Measurements from ENCODE around the gene DNAI1. TPM values are rescaled to one million over a fixed set of nuclear protein-coding genes. Genes with fewer than 3 reads are reported as not detected.

The DNAI1 gene
- total RNA-seq, 3 donors from 2014 or later = not detected

GRCh38 chr9:34554211-34555001 is 95.8 kb downstream of the DNAI1 start:
- no peak for ATAC-seq
- no peaks in the 10 kb centered on the region for H3K36me3 Mint-ChIP-seq (ENCODE audit: insufficient read depth)
- H3K4me3 Mint-ChIP-seq = no peak overlapping the region
- H3K4me1 Mint-ChIP-seq (ENCODE audit: low read depth) = no peaks in the 10 kb centered on the region
- H3K27me3 Mint-ChIP-seq (ENCODE audit: low read depth) = peaks cover 24% of the 10 kb centered on the region
- no peaks in the 10 kb centered on the region for H3K9me3 Mint-ChIP-seq
- no peak for DNase-seq

DNA sequence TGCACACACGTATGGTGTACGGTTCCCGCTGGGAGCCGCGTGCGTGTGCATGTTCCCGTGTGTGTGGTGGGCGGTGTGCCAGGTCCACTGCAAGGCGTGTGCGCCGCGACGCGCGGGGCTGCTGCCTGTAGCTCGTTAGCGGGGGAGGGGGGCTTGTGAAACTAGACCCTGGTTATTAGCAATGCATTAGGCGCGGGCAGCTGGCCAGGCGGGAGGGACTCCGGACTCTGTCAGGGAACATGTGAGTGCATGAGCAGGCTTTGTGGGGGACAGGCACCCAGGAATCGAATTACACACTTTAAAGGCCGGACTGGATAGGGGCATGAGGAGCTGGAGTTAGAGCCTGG is 96.4 kb downstream of the DNAI1 start:
- DNase-seq (no peak), ATAC-seq (no peak)
- Mint-ChIP-seq H3K4me3 (no peak overlapping the region), H3K4me1 (ENCODE audit: low read depth) (no peaks in the 10 kb centered on the region), H3K36me3 (ENCODE audit: insufficient read depth) (no peaks in the 10 kb centered on the region), H3K27me3 (ENCODE audit: low read depth) (peaks cover 26% of the 10 kb centered on the region), H3K9me3 (no peaks in the 10 kb centered on the region)

DNA sequence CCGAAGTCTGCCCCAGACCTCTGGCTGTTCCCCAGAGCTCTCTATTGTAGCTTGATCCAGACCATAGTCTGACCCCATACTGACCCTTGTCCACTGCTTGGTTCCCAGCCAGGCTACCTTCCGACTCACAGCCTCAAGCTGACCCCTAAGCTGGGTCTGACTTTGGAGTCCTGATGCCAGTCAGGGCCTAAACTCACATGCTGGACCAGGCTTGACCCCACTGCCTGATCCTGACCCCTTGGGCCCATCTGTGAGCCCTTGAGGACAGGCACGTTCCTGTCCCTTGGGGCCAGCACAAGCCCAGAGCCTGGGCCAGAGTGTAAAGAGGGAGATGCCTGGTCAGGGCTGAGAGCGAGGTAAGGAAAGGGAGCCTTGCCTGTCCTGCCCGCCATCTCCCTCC is 96.9 kb downstream of the DNAI1 start:
- Mint-ChIP-seq H3K36me3 (ENCODE audit: insufficient read depth) (no peaks in the 10 kb centered on the region), H3K27me3 (ENCODE audit: low read depth) (peaks cover 31% of the 10 kb centered on the region), H3K9me3 (no peaks in the 10 kb centered on the region), H3K4me1 (ENCODE audit: low read depth) (no peaks in the 10 kb centered on the region), H3K4me3 (no peak overlapping the region)
- DNase-seq = no peak
- no peak for ATAC-seq

DNA sequence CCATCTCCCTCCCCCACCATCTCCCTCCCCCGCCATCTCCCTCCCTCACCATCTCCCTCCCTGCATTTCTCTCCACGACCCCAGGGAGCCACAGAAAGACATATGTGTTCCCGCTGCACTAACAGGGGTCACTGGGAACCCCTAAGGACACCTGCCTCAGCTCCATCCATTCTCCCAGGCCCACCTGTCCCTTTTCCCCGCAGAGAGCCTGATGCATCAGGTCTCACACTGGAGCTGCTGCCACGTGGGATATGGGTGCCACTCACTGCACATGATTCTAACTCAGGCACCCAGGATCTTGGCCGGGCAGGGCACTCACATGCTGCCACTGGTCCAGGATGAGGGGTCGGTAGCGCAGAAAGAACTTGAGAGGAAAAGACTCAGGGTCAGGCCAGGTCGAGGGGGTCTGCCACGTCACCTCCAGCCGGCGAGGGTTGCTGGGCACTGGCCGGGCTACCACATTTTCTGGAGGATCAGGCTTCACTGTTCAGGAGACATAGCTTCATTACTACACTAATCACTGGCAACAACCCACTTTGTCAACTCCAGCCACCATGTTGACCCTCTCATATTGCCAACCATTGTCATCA is 97.4 kb downstream of the DNAI1 start:
- DNase-seq (no peak), ATAC-seq (no peak)
- Mint-ChIP-seq H3K9me3 (no peaks in the 10 kb centered on the region), H3K4me3 (no peak overlapping the region), H3K36me3 (ENCODE audit: insufficient read depth) (no peaks in the 10 kb centered on the region), H3K27me3 (ENCODE audit: low read depth) (peaks cover 31% of the 10 kb centered on the region), H3K4me1 (ENCODE audit: low read depth) (no peaks in the 10 kb centered on the region)

DNA sequence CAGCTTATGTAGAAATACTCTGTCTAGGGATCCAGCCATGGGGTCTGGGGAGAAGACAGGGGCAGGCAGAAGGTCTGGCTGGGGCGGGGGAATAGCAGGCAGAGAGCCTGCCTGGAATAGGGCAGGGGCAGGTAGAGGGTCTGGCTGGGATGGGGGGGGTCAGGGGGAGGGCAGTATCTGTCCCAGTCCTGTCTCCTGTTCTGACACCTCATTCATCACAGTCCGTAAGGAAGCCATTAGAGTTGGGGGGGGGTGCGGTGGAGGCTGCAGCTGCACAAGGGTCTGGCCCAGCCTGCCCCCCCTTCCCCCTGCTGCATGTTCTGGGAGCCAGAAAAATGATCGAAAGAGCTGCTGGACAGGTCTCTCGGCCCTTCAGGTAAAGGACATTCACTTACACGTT is 98.3 kb downstream of the DNAI1 start:
- Mint-ChIP-seq H3K36me3 (ENCODE audit: insufficient read depth) (no peaks in the 10 kb centered on the region), H3K4me1 (ENCODE audit: low read depth) (no peaks in the 10 kb centered on the region), H3K9me3 (peaks cover 3% of the 10 kb centered on the region), H3K4me3 (no peak overlapping the region), H3K27me3 (ENCODE audit: low read depth) (peaks cover 31% of the 10 kb centered on the region)
- DNase-seq (no peak), ATAC-seq (no peak)

DNA sequence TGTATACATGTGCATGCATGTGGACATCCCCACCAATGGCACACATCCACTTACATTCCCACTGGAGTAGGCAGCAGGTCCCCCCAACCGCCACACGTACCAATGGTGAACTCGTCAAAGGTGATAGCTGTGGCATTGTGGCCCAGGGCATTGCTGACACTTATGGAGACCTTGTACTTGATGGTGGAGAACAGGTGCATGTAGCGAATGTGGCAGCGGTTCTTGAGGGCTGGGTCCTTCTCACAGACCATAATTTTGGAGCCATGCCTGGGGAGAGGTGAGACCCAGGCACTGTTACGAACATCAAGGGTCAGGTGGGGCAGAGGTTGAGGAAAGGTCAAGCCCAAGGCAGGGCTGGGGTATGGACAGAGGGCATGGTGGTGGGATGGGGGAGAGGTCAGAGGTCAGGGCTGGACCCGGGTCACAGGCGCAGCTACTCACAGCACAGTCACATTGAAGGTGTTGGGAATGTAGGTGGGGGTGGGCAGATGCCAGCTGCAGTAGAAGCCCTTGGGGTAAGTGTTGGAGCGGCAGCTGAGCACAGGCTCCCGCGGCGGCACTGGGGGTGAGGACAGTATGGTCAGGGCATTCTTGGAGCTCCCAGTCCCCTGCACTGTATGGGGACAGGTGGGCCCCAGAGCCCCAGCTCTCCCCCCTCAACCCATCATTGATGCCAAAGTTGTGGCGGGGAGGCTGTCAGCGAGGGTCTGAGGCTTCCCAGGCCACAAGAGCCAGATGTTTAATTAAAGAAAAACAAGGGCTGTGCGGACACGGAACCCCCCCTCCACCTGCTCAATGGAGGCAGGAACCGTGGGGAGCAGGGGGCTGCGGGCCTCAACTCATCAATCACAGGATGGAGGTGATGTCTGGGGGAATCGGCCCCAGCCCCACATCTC is 99.1 kb downstream of the DNAI1 start:
- DNase-seq (no peak), ATAC-seq (no peak)
- Mint-ChIP-seq H3K36me3 (ENCODE audit: insufficient read depth) (no peaks in the 10 kb centered on the region), H3K27me3 (ENCODE audit: low read depth) (peaks cover 31% of the 10 kb centered on the region), H3K4me1 (ENCODE audit: low read depth) (no peaks in the 10 kb centered on the region), H3K9me3 (peaks cover 3% of the 10 kb centered on the region), H3K4me3 (no peak overlapping the region)

- H3K4me1 Mint-ChIP-seq (ENCODE audit: low read depth) = no peaks in the 10 kb centered on the region
- DNase-seq (no peak), ATAC-seq (no peak)
- no peak overlapping the region for H3K4me3 Mint-ChIP-seq
- H3K36me3 Mint-ChIP-seq (ENCODE audit: insufficient read depth) = no peaks in the 10 kb centered on the region
- H3K27me3 Mint-ChIP-seq (ENCODE audit: low read depth) = peaks cover 37% of the 10 kb centered on the region
- peaks cover 3% of the 10 kb centered on the region for H3K9me3 Mint-ChIP-seq
Measured at GRCh38 chr9:34558364-34558763, 99.8 kb downstream of the DNAI1 start.

GRCh38 chr9:34558919-34559623 is 100.5 kb downstream of the DNAI1 start:
- peaks cover 44% of the 10 kb centered on the region for H3K27me3 Mint-ChIP-seq (ENCODE audit: low read depth)
- peaks cover 3% of the 10 kb centered on the region for H3K9me3 Mint-ChIP-seq
- DNase-seq (no peak), ATAC-seq (no peak)
- no peaks in the 10 kb centered on the region for H3K4me1 Mint-ChIP-seq (ENCODE audit: low read depth)
- H3K36me3 Mint-ChIP-seq (ENCODE audit: insufficient read depth) = no peaks in the 10 kb centered on the region
- H3K4me3 Mint-ChIP-seq = no peak overlapping the region

DNA sequence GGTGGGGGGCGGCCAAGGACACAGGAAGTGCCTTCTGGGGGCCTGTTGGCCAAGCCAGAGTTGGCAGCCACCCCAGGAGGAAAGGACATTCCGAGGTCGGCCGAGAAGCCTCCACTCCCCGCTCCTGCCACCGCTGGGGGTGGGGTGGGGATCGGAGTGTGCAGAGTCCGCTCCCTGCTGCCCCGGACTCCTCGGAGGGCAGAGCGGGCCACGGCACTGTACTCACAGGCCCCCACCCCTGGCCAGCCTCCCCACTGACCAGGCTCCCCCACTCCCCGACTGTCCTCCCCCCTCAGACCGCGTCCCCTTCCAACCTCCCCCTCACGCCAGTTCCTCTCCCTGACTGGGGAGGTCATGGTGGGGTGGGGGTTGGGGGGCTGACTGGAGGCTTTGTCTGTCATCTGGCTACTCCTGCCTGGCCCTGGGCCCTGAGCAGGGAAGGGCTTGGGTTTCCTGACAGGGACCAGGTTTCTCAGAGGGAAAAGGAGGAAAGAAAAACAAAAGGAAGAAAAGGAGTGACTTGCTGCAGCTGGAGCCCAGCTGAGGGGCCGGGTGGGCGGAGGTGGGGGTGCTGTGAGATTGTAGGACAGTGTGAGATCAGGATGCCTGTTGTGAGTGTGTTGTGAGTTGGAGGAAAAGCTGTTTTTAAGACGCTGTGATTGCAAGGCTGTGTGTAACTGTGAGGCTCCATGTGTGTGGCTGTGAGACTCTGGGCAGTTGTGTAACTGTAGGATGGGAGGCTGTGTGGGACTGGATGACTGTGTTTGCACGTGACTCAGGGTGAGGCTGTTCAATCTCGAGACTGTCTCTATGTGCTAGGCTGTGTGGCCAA is 101.2 kb downstream of the DNAI1 start:
- ATAC-seq = peak; percentile 38 to 53
- no peak for DNase-seq
- peaks cover 3% of the 10 kb centered on the region for H3K9me3 Mint-ChIP-seq
- no peaks in the 10 kb centered on the region for H3K4me1 Mint-ChIP-seq (ENCODE audit: low read depth)
- no peak overlapping the region for H3K4me3 Mint-ChIP-seq
- H3K36me3 Mint-ChIP-seq (ENCODE audit: insufficient read depth) = no peaks in the 10 kb centered on the region
- H3K27me3 Mint-ChIP-seq (ENCODE audit: low read depth) = peaks cover 46% of the 10 kb centered on the region

GRCh38 chr9:34560599-34561214 is 102.1 kb downstream of the DNAI1 start:
- peaks cover 46% of the 10 kb centered on the region for H3K27me3 Mint-ChIP-seq (ENCODE audit: low read depth)
- no peaks in the 10 kb centered on the region for H3K4me1 Mint-ChIP-seq (ENCODE audit: low read depth)
- H3K9me3 Mint-ChIP-seq = peaks cover 3% of the 10 kb centered on the region
- no peaks in the 10 kb centered on the region for H3K36me3 Mint-ChIP-seq (ENCODE audit: insufficient read depth)
- H3K4me3 Mint-ChIP-seq = no peak overlapping the region
- ATAC-seq = no peak
- no peak for DNase-seq

- no peak for DNase-seq
- peaks cover 3% of the 10 kb centered on the region for H3K9me3 Mint-ChIP-seq
- no peaks in the 10 kb centered on the region for H3K4me1 Mint-ChIP-seq (ENCODE audit: low read depth)
- peaks cover 49% of the 10 kb centered on the region for H3K27me3 Mint-ChIP-seq (ENCODE audit: low read depth)
- no peak overlapping the region for H3K4me3 Mint-ChIP-seq
- no peak for ATAC-seq
- H3K36me3 Mint-ChIP-seq (ENCODE audit: insufficient read depth) = no peaks in the 10 kb centered on the region
Measured at GRCh38 chr9:34562135-34562745, 103.6 kb downstream of the DNAI1 start.

DNA sequence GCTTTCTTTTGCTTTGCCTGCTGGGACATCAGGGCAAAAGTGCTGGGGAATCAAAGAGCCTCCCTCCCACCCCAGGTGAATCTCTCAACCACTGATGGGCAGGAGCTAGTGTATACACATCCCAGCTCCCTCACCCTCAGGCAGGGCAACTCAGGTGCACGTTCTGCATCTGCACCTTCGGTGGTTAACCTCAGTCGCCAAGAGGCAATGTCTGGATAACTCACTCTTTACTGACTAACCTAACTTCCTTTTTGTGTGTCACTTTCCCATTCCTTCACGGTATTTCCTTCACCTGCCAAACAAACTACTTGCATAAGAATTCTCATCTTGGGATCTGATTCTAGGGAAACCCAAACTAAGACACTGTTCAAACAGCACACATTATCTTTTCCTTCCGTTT is 104.7 kb downstream of the DNAI1 start:
- ATAC-seq (no peak), DNase-seq (no peak)
- Mint-ChIP-seq H3K9me3 (peaks cover 3% of the 10 kb centered on the region), H3K4me1 (ENCODE audit: low read depth) (no peaks in the 10 kb centered on the region), H3K36me3 (ENCODE audit: insufficient read depth) (no peaks in the 10 kb centered on the region), H3K4me3 (no peak overlapping the region), H3K27me3 (ENCODE audit: low read depth) (peaks cover 45% of the 10 kb centered on the region)

DNA sequence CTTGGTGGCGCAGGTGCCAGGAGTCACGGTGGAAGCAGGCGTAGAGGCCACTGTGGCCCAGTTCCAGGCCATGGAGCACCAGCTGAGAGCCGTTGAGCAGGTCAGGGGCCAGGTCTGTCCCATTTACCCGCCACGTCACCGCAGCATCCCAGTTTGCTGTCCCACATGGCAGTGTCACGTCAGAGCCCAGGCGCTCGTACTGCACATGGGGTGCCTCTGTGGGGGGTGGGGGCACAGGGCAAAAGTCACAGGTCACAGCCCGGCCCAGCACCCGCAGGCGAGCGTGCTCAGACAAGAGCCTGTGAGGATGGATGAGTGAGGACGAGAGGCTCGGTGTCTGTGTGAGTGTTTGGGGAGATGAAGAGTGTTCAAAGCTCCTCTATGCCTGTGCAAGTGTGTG is 106.0 kb downstream of the DNAI1 start:
- H3K4me1 Mint-ChIP-seq (ENCODE audit: low read depth) = no peaks in the 10 kb centered on the region
- no peaks in the 10 kb centered on the region for H3K36me3 Mint-ChIP-seq (ENCODE audit: insufficient read depth)
- no peak for DNase-seq
- H3K4me3 Mint-ChIP-seq = no peak overlapping the region
- no peak for ATAC-seq
- H3K9me3 Mint-ChIP-seq = peaks cover 3% of the 10 kb centered on the region
- H3K27me3 Mint-ChIP-seq (ENCODE audit: low read depth) = peaks cover 40% of the 10 kb centered on the region

Data from activated T-cell treated with anti-CD3 and anti-CD28 coated beads, Interleukin-2, amount 50 U/mL, for 4 hours (primary cell).